ENCODE results near the gene ELP4. TPM values are rescaled to one million over a fixed set of nuclear protein-coding genes. Genes with fewer than 3 reads are reported as not detected.

The ELP4 gene
- total and polyA plus RNA-seq, 7 donors = 4.2 to 12.9 (median 8.2) TPM

DNA sequence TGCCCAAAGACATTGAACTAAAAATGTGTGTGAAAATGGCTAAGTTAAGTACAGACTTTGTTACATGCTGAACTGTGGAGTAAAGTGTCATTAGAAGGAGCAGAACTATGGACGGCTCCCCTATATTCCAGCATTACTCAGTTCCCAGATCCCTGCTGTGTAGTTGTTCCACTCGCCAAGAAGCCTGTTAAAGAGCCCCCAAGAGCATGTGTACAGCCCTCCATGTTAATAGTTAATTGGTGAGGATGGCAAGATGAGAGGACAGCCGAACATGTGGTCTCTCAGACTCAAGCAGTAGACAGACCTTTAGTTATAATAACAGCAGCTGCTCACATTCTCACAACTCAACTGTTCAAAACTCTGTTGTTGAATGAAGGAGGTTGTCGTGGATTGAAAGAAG lies 127.4 kb downstream of the ELP4 start:
- 61 to 64% (median 62%) methylated on average over 4 of the region's 4 CpGs for WGBS, 3 donors
- H3K27ac ChIP-seq = no peak overlapping the region
- H3K4me3 ChIP-seq = no peak overlapping the region
- no peak for DNase-seq
- no peak for ATAC-seq
- H3K9me3 ChIP-seq = no peaks in the 10 kb centered on the region
- TF ChIP-seq, protein P1, sequence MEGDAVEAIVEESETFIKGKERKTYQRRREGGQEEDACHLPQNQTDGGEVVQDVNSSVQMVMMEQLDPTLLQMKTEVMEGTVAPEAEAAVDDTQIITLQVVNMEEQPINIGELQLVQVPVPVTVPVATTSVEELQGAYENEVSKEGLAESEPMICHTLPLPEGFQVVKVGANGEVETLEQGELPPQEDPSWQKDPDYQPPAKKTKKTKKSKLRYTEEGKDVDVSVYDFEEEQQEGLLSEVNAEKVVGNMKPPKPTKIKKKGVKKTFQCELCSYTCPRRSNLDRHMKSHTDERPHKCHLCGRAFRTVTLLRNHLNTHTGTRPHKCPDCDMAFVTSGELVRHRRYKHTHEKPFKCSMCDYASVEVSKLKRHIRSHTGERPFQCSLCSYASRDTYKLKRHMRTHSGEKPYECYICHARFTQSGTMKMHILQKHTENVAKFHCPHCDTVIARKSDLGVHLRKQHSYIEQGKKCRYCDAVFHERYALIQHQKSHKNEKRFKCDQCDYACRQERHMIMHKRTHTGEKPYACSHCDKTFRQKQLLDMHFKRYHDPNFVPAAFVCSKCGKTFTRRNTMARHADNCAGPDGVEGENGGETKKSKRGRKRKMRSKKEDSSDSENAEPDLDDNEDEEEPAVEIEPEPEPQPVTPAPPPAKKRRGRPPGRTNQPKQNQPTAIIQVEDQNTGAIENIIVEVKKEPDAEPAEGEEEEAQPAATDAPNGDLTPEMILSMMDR (IDR thresholded peaks at IDR 0.05) = no peak
- H3K27me3 ChIP-seq (ENCODE audit: insufficient read depth in 3 of 3, low read length in 2 of 3) = no peaks in the 10 kb centered on the region
- intact Hi-C loops (cut with DNase I) = loop anchor here (5.0 to 10.0 kb wide), 2 partner anchors 235 to 242 kb away; no protein-coding TSS in a partner anchor
- no peaks in the 10 kb centered on the region for H3K36me3 ChIP-seq (ENCODE audit: insufficient read depth in 1 of 2, low read depth in 1 of 2)
- H3K4me1 ChIP-seq = no peaks in the 10 kb centered on the region

DNA sequence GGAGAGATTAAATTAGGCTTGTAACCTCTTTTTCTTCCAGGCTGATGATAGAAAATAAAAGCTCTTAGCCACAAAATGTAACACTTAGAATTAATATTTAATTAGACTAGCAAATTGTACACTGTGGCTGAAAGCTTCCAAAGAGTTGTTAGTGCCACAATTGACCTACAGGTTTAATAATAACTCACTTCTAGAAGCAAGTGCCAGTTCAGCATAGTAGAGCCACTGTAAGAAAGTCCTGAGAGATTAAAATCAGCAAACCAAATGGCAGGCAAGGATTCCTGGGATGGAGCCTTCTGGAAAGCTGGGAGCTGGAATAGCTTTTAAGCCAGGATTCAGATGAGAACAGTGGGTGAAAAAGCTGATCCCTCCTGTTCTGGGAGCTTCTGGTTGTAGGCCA lies 131.0 kb downstream of the ELP4 start:
- H3K4me1 ChIP-seq = peaks cover 22% of the 10 kb centered on the region
- ATAC-seq (no peak), DNase-seq (no peak)
- intact Hi-C loops (cut with DNase I) = loop anchor here (5.0 to 10.0 kb wide), 4 partner anchors 134 to 232 kb away; no protein-coding TSS in a partner anchor
- TF ChIP-seq, protein P1 (IDR thresholded peaks at IDR 0.05) = no peak
- H3K27me3 ChIP-seq (ENCODE audit: insufficient read depth in 3 of 3, low read length in 2 of 3) = no peaks in the 10 kb centered on the region
- H3K27ac ChIP-seq = no peak overlapping the region
- no peaks in the 10 kb centered on the region for H3K9me3 ChIP-seq
- H3K4me3 ChIP-seq = no peak overlapping the region
- no peaks in the 10 kb centered on the region for H3K36me3 ChIP-seq (ENCODE audit: insufficient read depth in 1 of 2, low read depth in 1 of 2)

DNA sequence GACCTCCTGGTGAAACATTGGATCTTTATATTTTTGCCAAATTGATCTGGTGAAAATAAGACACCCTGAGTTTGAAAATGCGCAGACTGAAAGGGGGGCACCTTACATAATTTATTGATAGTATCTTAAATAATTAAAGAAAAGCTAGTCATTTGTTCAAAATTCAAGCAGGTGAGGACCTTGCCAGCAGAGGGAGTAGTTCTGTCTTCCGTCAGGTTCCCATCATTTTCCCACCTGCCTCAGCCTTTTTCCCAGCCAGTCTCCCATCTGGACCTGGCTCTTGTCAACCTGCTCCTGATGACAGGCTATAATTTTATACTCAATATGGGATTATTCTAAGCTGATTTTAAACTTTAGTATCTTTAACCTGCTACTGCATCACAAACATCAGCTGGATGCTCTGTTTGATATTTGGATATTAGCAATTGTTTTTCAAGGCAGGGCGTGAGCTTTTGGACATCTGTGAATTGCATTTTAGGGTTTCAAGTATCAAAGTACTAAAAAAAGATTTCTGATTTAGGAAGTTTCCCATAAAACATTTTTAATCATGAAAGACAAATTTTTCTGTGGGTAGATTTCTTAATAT lies 132.0 kb downstream of the ELP4 start:
- Histone ChIP-seq H3K4me3 (no peak overlapping the region), H3K4me1 (peaks cover 23% of the 10 kb centered on the region), H3K27ac (no peak overlapping the region), H3K27me3 (ENCODE audit: insufficient read depth in 3 of 3, low read length in 2 of 3) (no peaks in the 10 kb centered on the region), H3K9me3 (no peaks in the 10 kb centered on the region), H3K36me3 (ENCODE audit: insufficient read depth in 1 of 2, low read depth in 1 of 2) (no peaks in the 10 kb centered on the region)
- ATAC-seq = no peak
- no peak for DNase-seq
- TF ChIP-seq, protein P1 (IDR thresholded peaks at IDR 0.05) = peak; percentile 51
- intact Hi-C loops (cut with DNase I) = loop anchor here (5.0 to 10.0 kb wide), 4 partner anchors 133 to 231 kb away; no protein-coding TSS in a partner anchor
- WGBS, 3 donors = 76 to 86% (median 78%) methylated on average over 3 of the region's 3 CpGs

DNA sequence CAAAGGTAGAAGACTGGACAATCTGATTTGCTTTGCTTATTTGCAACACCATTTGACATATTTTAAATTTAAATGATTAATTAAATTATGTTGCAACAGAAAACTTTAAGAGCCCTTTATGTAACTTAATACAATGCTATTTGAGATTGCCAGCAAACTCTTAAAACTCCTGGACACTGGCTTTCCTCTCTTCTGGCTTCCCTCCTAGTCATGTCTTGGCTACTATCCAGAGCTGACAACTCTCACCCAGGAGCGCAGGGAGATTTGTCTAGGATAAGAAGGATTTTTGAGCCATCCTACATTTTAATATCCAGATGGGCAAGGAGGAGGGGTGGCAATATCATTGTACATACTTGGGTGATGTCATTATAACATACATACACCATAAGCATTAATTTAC lies 134.3 kb downstream of the ELP4 start:
- intact Hi-C loops (cut with DNase I) = loop anchor here (5.0 to 10.0 kb wide), 4 partner anchors 131 to 228 kb away; no protein-coding TSS in a partner anchor
- TF ChIP-seq, protein P1 (IDR thresholded peaks at IDR 0.05) = no peak
- Histone ChIP-seq H3K9me3 (no peaks in the 10 kb centered on the region), H3K36me3 (ENCODE audit: insufficient read depth in 1 of 2, low read depth in 1 of 2) (no peaks in the 10 kb centered on the region), H3K4me1 (peaks cover 23% of the 10 kb centered on the region), H3K4me3 (no peak overlapping the region), H3K27ac (no peak overlapping the region), H3K27me3 (ENCODE audit: insufficient read depth in 3 of 3, low read length in 2 of 3) (no peaks in the 10 kb centered on the region)
- WGBS, 3 donors = 11 to 24% (median 16%) methylated on average over 1 of the region's 1 CpG
- ATAC-seq = peak in 2 of 4 donors; percentile 63 to 69
- no peak for DNase-seq

DNA sequence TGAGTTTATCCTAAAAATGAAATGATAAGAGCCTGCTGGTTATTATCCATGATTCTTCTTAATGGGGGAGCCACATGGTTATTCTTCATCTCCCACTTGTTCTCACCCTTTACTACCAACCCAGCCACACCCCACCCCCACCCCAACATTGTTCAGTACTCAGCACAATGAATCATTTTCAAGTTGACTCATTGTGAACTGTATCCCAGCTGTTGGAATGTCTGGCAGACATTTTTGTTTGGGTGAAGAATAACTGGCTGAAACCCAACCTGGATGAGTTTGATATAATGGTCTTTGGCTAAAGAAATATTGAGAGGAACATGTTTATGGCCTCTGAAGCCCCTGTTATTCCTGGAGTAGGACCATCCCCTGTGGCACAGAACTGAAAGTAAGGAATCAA lies 136.2 kb downstream of the ELP4 start:
- H3K9me3 ChIP-seq = no peaks in the 10 kb centered on the region
- peak; percentile 69 to 93 (median 89) for ATAC-seq

More for the DNA sequence above, 136.2 kb downstream of the ELP4 start:
- peaks cover 23% of the 10 kb centered on the region for H3K4me1 ChIP-seq
- no peak overlapping the region for H3K4me3 ChIP-seq
- intact Hi-C loops (cut with DNase I) = loop anchor here (10.0 kb wide), 3 partner anchors 129 to 159 kb away; no protein-coding TSS in a partner anchor
- peak overlapping the region; percentile 4 for H3K27ac ChIP-seq
- peaks cover 0 to 6% of the 10 kb centered on the region in 2 donors for H3K36me3 ChIP-seq (ENCODE audit: insufficient read depth in 1 of 2, low read depth in 1 of 2)
- no peaks in the 10 kb centered on the region for H3K27me3 ChIP-seq (ENCODE audit: insufficient read depth in 3 of 3, low read length in 2 of 3)
- TF ChIP-seq, protein P1 (IDR thresholded peaks at IDR 0.05) = no peak
- no peak for DNase-seq

Measured in psoas muscle (tissue), 8 donors.